HG02798 (cell line): ENCODE data around the gene TMEM181.
"Not testable (repeated sequence)": the region's sequence is repeated elsewhere in the genome, so short reads cannot be mapped to it uniquely, and the experiment has no call there.

Experiments
- ATAC-seq: cut with Tn5 transposase; IDR thresholded peaks from one replicate; pipeline ENCODE4 v1.9.1; 2021; ENCODE audit warnings: mild to moderate bottlenecking; ENCODE audit not compliant: unreplicated experiment, poor library complexity

The TMEM181 gene

DNA sequence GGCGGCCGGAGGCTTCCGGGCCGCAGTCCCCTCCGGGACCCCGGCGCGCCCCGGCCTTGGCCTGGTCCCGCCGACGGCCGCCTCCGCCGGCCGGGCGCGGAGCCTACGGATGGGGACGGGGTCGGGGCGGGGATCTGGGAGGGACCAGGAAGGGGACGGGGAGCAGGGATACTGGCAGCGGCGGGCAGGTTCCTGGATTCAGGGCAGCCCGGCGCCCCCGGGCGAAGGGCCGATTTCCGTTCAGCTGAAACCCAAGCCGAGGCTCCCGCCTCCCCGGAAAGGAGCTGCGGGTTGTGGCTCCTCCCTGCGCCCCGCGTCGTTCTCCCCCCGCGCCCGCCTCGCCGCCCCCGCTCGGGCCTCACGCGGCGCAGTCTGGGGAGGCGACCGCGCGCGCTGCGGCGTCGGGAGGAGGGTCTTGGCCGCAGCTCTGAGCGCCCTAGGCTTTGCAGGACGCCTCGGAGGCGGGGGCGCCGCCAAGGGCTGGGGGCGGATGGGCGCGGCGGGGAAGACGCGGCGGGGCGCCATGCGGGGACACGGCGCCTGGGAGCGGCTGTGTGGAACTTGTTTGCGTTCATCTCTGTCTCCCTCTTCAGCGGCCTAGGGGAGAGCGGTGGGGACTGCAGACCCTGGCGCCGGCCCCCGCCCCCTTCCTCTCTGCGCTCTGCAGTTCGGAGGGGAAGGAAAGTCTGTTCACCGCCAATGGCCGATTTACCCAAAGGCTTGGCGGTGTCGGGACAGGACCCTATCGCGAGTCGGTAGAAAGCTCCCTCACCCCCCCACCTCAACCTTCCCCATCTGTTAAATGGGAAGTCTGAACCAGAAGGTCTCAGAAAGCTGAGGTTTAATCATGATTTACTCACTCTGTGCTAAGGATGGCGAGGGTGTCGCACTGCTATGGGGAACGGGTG is 22.7 kb upstream of the TMEM181 start:
- no peak for ATAC-seq

DNA sequence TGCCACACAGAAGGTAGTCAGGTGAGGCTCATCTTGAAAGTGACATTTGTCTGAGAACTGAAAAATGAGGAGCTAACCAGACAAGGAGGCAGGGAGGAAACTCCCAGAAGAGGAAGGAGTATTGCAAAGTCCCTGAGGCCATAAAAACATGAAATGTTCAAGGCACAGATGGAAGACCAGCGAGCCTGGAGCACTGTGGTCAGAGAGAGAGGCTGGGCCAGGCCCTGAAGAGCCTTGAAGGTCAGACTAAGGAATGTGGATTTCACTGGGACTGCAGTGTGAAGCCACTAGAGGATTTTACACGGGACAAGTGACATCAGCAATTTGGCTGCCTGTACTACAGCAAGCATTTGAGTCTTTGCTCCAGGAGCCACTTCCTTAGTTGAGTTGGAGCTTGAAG is 21.1 kb upstream of the TMEM181 start:
- no peak for ATAC-seq

- no peak for ATAC-seq
These were observed 20.5 kb upstream of the TMEM181 start for GRCh38 chr6:158539413-158539812.

GRCh38 chr6:158539881-158540280 is 20.0 kb upstream of the TMEM181 start:
- no peak for ATAC-seq

GRCh38 chr6:158543606-158544185 is 16.2 kb upstream of the TMEM181 start:
- no peak for ATAC-seq

DNA sequence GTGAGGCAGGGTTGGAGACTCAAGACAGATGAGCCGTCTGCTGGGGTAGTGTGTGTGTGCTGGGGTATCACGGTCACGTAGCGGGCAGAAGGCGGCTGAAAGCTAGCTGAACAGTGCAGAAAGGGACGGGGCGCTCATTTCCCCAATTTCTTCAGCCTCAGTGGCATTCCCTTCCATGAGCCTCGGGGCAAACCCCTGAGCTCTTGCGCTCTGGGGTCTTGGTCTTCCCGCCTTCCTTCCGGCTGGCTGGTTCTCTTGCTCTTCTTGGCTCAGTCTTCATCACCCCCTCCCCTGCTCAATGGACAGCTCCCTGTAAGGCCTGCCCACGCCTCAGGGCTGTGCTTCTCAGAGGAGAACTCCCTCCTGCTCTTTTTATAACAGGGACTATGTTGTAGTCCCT is 15.5 kb upstream of the TMEM181 start:
- ATAC-seq = no peak

- ATAC-seq = no peak
These were observed 14.6 kb upstream of the TMEM181 start for GRCh38 chr6:158545043-158545966.

- no peak for ATAC-seq
These were observed 11.3 kb upstream of the TMEM181 start for GRCh38 chr6:158548418-158549161.

DNA sequence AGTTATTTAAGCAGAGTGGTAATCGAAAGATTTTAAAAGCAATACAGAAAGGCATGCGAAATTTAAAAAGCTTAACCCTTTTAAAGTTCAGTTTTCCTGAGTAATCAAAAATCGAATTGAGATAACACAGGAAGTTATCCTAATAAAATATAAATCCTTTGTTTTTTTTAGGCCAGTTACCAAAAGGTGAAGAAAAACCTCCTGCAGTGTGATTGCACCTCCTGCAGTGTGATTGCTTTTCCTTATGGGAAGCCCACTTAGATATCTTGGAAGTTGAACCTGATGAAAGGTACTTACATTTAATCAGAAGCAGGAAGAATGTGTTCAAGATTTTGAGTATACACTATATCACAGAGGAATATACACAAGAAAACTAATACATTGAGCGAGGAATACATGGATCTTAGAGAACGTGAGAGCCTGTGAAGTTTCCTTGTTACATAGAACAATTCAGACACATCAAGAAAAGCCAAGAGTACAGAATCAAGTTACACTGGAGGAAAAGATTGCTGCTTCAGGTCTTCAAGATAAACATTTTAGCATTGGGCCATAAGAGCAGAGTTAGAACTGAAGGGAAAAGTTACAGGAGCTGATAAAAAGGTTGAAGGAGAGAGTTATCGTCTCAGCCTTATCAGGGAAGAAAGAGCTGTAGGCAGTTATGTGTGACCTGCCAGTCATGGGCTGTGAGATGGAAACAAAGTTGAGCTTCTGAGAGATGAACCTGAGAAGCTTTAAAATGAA is 7.7 kb upstream of the TMEM181 start:
- no peak for ATAC-seq

DNA sequence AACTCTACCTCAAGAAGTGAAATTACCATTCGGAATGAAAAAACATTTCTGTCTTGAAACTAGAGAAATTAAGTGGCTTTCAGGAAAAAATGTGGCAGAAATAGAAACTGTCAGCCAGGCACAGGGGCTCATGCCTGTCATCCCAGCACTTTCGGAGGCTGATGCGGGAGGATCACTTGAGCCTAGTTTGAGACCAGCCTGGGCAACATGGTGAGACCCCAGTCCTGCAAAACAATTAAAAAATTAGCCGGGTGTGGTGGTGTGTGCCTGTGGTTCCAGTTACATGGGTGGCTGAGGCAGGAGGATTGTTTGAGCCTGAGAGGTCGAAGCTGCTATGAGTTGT is 7.1 kb upstream of the TMEM181 start:
- ATAC-seq = no peak

DNA sequence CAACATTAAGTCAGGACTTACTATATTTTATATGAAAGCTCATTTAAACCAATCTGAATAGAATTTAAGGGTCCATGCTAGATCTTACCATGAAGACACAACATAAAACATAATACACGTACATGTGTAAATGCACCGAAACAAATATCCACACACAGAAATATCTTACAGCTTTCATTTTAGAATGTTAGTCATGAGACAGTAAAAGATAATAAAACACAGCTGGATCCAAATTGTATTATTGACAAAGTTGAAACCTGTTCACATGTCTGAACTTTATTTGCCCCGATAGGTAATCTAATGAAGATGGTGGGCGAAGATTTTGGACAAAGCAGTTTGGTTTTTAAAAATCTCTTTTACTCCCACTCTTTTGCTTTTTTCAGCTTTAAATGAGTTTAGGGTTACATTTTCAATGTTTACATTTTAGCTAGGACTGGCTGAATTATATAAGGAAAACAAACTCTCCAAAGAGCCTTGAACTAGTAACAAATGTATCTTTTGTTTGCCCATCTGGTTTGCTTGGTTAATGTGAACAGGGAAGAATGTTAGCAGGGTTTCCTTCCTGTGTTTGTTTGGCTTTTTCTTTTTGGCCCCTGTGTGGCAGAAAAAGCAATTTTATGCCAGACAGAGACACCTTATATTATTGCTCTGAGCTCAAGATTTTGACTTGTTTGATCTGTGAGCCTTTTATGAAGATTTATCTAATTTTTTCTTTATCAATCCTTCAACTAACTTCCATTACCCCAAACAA is 5.1 kb upstream of the TMEM181 start:
- ATAC-seq = no peak

DNA sequence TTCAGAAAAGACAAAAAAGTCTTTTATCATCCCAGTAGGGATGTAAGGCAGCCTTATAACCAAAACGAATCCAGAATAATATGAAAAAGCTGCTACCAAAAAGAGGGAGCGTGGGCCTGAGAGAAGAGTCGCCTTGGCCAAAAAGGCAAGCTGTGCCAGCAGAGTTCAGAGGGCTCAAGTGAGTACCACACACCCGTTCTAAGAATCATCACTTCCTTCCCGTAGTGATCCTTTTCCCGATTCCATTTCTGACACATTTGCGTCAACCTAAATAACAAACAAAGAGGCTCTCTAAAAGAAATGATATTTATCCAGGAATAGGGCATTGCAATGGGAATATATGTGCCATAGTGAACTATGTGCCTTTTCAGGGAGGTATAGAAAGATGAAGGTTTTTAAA is 3.8 kb upstream of the TMEM181 start:
- ATAC-seq = no peak

DNA sequence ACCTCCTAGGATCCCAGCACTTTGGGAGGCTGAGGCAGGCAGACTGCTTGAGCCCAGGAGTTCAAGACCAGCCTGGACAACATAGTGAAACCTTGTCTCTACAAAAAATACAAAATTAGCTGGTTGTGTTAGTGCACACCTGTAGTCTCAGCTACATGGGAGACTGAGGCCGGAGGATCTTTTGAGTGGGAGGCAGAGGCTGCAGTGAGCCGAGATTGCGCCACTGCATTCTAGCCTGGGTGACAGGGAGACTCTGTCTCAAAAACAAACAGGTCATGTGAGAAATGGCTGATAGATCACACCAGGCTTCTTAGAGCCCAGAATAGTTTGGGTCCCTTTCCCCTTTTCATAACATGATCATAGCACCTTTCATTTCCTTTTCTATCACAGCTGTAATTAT is 2.8 kb upstream of the TMEM181 start:
- not testable (repeated sequence) for ATAC-seq

- ATAC-seq = no peak
These were observed 2.0 kb upstream of the TMEM181 start for GRCh38 chr6:158557927-158558326.

- ATAC-seq = no peak
These were observed 1.2 kb upstream of the TMEM181 start for GRCh38 chr6:158558415-158559306.

- ATAC-seq = no peak
These were observed 475 bp upstream of the TMEM181 start for GRCh38 chr6:158559338-158559894.

DNA sequence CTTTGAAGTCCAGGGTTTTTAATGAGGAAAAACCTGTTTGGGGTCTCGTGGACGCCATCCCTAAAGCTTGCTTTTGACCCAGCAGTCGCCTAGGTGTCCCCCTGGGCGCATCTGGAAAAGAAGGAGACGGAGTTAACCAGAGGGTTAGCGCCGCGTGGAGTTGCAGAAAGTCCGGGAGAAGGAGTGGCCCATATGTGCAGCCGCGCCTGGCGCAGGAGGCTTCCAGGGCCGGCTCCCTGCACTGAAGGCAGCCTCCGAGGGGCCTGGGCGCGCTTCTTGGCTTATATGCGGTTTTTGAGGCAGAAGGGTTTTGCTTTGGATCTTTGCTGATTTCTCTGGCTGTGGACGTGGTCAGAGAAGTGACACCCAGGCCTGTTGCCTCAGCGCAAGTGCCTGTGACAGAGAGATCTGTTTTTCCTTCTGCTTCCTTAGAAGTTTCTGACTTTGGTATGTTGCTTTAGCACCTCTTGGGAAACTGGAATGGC is 987 bp downstream of the TMEM181 start:
- no peak for ATAC-seq
